Urothelium cell line (cell line): ENCODE measurements around the gene LMAN1L.
"Not testable (repeated sequence)": the region's sequence is repeated elsewhere in the genome, so short reads cannot be mapped to it uniquely, and the experiment has no call there.

Experiments
- DNase-seq: peaks from one replicate; pipeline ENCODE4 v3.0.0; 2011; ENCODE audit warnings: low spot score, mixed read lengths
- FAIRE-seq: peaks from 2 replicates; lab custom pipeline; 2011; peaks lifted over from hg19 to GRCh38; lab: Jason Lieb, UNC

The LMAN1L gene

GRCh38 chr15:74782259-74783071 lies 30.2 kb upstream of the LMAN1L start:
- DNase-seq, result peak; percentile 50
- no peak for FAIRE-seq

- no peak for DNase-seq
- no peak for FAIRE-seq
Observed at GRCh38 chr15:74783072-74783807, 29.4 kb upstream of the LMAN1L start.

- DNase-seq (no peak), FAIRE-seq (no peak)
Observed at GRCh38 chr15:74783808-74784175, 28.8 kb upstream of the LMAN1L start.

- DNase-seq (no peak), FAIRE-seq (no peak)
Observed at GRCh38 chr15:74784426-74785193, 28.0 kb upstream of the LMAN1L start.

DNA sequence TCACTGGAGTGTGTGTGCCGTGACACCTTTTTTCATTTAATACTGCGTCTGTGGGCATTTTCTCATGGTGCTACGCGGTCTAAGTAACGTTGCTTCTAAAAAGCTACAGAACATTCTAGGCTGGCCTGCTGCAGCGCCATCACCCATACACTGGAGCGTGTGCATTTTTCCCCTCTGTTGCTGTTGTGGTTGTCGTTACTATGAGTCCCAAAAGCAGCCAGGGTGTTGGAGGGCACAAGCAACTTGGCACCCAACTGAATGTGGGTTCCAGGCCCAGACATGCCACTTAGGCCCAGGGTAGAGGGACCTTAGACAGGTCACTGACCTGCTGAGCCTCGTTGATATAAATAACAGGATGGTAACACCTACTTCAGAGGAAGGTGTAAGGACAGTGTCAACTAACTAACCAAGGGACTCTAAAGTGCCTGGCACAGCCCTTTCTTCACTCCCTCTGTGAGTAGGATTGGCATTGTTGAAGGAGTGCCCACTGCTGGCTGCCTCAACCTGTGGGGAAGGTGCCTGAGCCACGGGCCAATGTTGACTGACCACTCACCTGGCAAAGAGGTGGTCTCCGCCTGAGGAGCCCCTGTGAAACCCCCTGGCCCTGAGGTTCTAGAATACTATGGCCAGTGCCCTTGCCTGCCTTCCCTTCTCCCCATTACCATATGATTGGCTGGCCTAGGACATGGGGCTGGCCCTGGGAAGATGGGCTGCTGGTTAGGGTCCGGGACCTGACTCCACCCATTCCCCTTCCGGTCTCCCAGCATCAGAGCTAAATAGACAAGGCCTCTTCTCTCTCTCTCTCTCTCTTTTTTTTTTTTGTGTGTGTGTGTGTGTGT lies 27.2 kb upstream of the LMAN1L start:
- FAIRE-seq, result no peak
- DNase-seq, result no peak

- not testable (repeated sequence) for DNase-seq, FAIRE-seq
Observed at GRCh38 chr15:74786081-74786480, 26.6 kb upstream of the LMAN1L start.

- no peak for DNase-seq
- no peak for FAIRE-seq
Observed at GRCh38 chr15:74786551-74787165, 26.0 kb upstream of the LMAN1L start.

GRCh38 chr15:74787251-74788041 lies 25.2 kb upstream of the LMAN1L start:
- DNase-seq (peak; percentile 37), FAIRE-seq (no peak)

GRCh38 chr15:74788042-74788682 lies 24.5 kb upstream of the LMAN1L start:
- no peak for DNase-seq
- no peak for FAIRE-seq

- DNase-seq (no peak), FAIRE-seq (no peak)
Observed at GRCh38 chr15:74788683-74789151, 23.9 kb upstream of the LMAN1L start.

GRCh38 chr15:74789171-74789631 lies 23.4 kb upstream of the LMAN1L start:
- DNase-seq, result no peak
- FAIRE-seq, result no peak

DNA sequence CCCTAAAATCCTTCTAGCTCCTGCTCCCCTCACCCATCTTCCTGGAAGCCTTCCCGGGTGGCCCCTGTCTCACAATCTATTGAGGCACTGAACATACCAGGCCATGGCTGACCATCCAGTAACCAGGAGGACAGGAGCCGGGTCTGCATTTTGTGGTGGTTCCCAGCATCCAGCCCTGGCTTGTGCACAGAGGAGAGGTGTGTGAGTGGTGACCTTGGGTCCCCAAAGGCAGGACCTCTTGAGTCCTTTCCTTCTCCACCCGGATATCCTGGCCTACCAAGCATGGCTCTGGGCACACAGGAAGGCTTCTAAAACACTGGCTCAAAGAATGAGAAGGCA lies 22.9 kb upstream of the LMAN1L start:
- FAIRE-seq (no peak), DNase-seq (no peak)

DNA sequence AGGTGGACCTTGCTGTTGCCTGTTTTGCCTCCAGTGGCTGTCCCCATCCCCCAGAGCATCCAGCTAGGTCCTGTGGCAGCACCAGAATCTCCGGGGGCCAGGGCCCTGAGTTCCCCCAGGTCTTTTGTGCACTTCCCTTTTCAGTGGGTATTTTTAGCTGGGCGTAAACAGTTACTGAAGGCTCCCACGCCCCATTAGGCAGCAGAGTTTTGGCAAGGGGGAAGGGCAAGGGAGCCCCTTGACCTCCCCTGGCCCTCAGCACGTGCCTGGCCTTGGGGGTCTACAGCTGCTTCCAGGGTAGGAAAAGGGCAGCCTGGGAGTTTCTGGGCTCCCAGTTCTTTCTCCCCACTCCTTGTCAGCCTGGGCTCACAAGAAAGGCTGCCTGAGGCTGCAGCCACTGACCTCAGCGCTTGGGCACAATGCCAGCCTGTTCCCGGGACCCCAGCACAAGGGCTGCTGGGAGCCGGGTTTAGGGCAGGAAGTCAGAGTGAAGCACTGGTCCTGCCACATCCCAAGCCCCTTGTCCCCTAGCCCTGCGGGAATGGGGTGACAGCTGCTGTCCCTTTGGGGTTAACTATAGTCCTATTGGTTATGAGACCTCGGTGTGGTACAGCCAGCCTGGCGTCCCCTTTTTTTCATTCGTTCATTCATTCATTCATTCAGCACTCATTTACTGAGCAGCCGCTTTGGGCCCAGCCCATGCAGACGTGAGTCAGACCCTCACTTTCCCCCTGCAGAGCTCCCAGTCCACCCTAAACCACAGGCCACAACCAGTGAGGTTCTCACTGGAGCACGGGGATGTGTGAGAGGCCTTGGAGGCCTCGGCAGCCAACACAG lies 22.3 kb upstream of the LMAN1L start:
- FAIRE-seq (no peak), DNase-seq (peak; percentile 38)

DNA sequence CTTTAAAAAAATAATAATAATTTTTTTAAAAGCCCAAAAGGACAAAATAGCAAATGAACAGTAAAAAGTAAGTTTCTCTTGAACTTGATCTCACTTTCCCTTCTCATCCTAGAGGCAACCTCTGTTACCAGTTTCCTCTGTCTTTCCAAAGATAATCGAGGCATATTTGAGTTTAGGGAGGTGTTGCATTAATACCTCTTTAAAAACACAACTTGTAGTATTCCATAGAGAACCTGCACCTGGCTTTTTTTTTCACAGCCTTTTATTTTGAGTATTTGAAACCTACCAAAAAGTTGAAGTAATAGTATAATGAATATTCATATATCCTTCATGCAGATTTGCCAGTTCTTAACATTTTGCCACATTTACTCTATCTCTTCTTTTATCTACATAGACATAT lies 21.6 kb upstream of the LMAN1L start:
- DNase-seq (no peak), FAIRE-seq (no peak)

- no peak for FAIRE-seq
- no peak for DNase-seq
Observed at GRCh38 chr15:74791667-74792066, 21.0 kb upstream of the LMAN1L start.

DNA sequence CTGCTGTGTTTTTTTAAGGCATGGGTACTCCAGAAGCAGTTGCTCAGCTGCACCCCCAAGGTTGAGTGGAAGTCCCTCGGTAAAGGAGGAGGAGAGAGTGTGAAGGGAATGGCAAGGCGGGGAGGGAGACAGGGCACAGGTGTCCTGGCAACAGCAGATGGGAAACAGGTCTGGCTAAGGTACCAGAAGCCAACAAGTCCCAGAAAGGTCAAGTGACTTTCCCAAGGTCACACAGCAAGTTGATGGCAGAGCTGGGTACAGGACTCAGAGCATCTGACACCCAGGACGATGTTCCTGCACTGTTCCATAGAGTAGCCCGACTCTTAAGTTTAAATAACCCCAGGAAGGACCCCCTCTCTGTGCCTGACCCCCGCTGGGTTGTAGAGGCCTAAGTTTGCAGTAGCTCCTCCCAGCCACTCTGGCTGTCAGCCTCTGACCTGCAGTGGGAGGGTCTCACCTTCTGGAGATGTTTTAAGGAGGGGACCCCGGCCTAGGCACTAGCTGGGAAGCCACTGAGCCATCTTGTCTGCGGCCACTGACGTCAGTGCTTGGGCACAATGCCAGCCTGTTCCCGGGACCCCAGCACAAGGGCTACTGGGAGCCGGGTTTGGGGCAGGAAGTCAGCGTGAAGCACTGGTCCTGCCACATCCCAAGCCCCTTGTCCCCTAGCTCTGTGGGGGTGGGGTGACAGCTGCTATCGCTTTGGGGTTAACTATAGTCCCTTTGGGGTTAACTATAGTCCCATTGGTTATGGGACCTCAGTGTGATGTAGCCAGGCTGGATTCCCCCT lies 20.2 kb upstream of the LMAN1L start:
- FAIRE-seq (no peak), DNase-seq (no peak)
